Pericardium fibroblast (primary cell): ENCODE results near the gene ANKDD1A. TPM values are rescaled to one million over a fixed set of nuclear protein-coding genes. Genes with fewer than 3 reads are reported as not detected.

Experiments used
- total RNA-seq: library from RNA; depleted of rRNA; stranded (reverse); fragments of >200 nt; gene quantifications from 2 replicates; pipeline ENCODE4 v1.2.3, GENCODE V29; 2015

ANKDD1A gene
- total RNA-seq: 2.0 and 11.7 TPM in 2 replicates

DNA sequence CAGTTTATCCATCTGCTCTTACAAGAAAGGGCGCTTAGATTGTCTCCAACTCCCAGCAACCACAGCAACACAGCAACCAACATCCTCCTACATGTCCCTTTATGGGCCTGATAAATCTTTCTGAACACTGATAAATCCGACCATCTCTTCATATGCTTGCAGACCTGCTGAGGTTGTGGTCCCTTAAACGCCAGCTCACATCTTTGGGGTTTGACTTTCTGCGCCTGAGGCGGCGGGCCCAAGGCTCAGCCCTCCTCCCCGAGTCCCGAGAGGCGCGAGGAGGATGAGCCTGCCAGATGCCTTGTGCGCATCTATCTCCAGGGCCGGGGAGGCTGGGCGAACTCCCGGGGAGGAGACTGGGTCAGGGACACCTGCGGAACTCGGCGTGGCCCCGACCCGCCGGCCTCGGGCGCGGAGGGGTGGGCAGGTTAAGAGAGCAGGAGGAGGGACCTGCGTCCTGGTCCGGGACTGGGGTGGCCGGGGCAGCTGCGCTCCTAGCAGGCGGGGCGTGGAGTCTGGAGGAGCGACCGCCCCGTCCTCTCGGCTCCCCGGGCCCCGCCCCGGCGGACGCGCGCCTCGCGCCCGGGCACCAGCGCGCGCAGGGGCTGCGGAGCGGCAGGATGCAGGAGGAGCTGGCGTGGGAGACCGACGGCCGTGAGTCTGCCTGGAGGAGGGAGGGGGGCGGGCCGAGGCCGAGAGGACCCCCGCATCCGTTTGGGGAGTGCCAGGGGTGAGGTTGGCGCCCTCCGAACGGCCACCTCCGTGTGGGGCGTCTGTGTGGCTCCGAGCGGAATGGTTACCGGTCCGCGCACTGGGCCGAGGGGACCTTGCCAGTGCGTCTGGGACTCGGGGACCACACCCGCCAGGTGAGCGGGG, at the start of gene ANKDD1A:
Gene ANKDD1A (plus strand): TSS at position 592 of the 876 bp plus-strand sequence. CDS start 29 bp downstream, at position 621.

DNA sequence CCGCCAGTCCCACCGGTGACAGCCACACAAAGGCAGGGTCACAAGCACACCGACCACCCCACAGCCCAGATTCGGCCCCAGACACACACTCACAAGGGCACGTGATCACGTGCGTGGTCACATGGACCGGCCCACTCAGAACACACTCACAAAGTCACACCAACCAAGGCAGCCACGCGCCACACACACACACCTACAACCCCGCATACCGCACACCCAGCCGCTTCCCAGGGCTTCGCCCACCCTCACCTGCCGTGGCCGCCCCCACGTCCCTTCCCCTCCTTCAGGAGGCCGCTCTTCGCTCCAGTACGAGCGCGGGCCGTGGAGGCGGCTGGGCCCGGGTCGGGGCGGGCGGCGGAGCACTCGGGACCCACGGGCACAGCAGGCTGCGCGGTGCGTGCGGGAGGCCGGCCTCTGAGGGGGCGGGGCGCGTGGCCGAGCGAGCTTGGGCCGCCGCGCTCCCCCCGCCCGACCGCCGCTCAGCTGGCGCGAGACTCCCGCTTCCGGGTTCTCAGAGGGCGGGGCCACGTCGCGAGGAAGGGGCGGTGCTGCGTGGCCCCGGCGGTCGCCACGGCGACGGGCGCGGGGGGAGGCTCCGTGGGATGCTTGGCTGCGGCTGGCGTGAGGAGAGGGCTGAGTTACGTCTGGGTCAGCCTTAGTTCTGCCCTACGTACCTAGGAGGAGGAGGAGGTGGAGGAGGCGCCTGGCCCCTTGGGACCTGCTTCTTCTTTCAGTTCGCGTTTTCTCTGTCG, 77.9 kb downstream of the ANKDD1A start, which contains the start of gene SPG21:
Gene SPG21 (minus strand): TSS at position 499 of the 752 bp plus-strand sequence. CDS start 6,345 bp downstream, outside the sequence.

Other genes with a start within 250 kb of the ANKDD1A start
- 0.35 and 0.94 TPM in 2 replicates for gene RBPMS2, start 136.3 kb upstream of the ANKDD1A start, total RNA-seq
- gene PIF1, start 86.3 kb upstream of the ANKDD1A start, total RNA-seq: 4.5 and 5.0 TPM in 2 replicates
- gene PLEKHO2, start 70.0 kb upstream of the ANKDD1A start, total RNA-seq: 46.1 and 56.9 TPM in 2 replicates
- gene SPG21, start 78.0 kb downstream of the ANKDD1A start, total RNA-seq: 86.4 and 95.7 TPM in 2 replicates
- 17.2 and 26.0 TPM in 2 replicates for gene MTFMT, start 117.7 kb downstream of the ANKDD1A start, total RNA-seq
- not detected in 2 replicates for gene SLC51B, start 133.5 kb downstream of the ANKDD1A start, total RNA-seq
- 2.2 and 4.7 TPM in 2 replicates for gene RASL12, start 156.1 kb downstream of the ANKDD1A start, total RNA-seq
- not detected in 2 replicates for gene KBTBD13, start 164.8 kb downstream of the ANKDD1A start, total RNA-seq
- 0.34 and 0.35 TPM in 2 replicates for gene UBAP1L, start 203.3 kb downstream of the ANKDD1A start, total RNA-seq
- gene PDCD7, start 221.9 kb downstream of the ANKDD1A start, total RNA-seq: 20.2 and 20.8 TPM in 2 replicates